A673 (cell line): ENCODE measurements around the gene ADCY5.

Source experiments
- CTCF ChIP-seq: fragments of 300-800, 200-600 bp; sonication (generic); conservative IDR thresholded peaks from 2 replicates; pipeline ENCODE4 v1.5.1; 2017; ENCODE audit warnings: low read depth, mild to moderate bottlenecking, antibody characterized with exemption, low read length, moderate library complexity, mixed read lengths
- EZH2 ChIP-seq: fragments of 200-600 bp; sonication (generic); IDR thresholded peaks from 2 replicates; pipeline ENCODE4 v1.6.1; 2017; ENCODE audit warnings: borderline replicate concordance, low read depth, mild to moderate bottlenecking, mixed read lengths, antibody characterized with exemption, low read length; ENCODE audit not compliant: poor library complexity, severe bottlenecking

GRCh38 chr3:123263941-123264340 is 184.9 kb downstream of the ADCY5 start:
- no peak for TF ChIP-seq CTCF
- TF ChIP-seq EZH2, result no peak
